Dedifferentiated amniotic fluid mesenchymal stem cell (primary cell): ENCODE data around the gene SGIP1.
A peak's percentile ranks its signal among the peaks of the same experiment; 100 is the strongest.
"Not testable (repeated sequence)": the region's sequence is repeated elsewhere in the genome, so short reads cannot be mapped to it uniquely, and the experiment has no call there.

Source experiments
- DNase-seq: peaks from one replicate; pipeline ENCODE4 v3.0.0-alpha.2; 2016; ENCODE audit errors: extremely low spot score

Gene SGIP1

GRCh38 chr1:66730462-66730861 is 196.5 kb downstream of the SGIP1 start:
- no peak for DNase-seq

- no peak for DNase-seq
Observed at GRCh38 chr1:66731170-66731865, 197.4 kb downstream of the SGIP1 start.

GRCh38 chr1:66732407-66733166 is 198.6 kb downstream of the SGIP1 start:
- DNase-seq: no peak

- no peak for DNase-seq
Observed at GRCh38 chr1:66733348-66734017, 199.5 kb downstream of the SGIP1 start.

GRCh38 chr1:66734531-66734930 is 200.6 kb downstream of the SGIP1 start:
- DNase-seq: not testable (repeated sequence)

- DNase-seq: no peak
Observed at GRCh38 chr1:66737836-66738235, 203.9 kb downstream of the SGIP1 start.

GRCh38 chr1:66739401-66740157 is 205.6 kb downstream of the SGIP1 start:
- no peak for DNase-seq

GRCh38 chr1:66745451-66745850 is 211.5 kb downstream of the SGIP1 start:
- DNase-seq: no peak

GRCh38 chr1:66747501-66747900 is 213.5 kb downstream of the SGIP1 start:
- DNase-seq: no peak

GRCh38 chr1:66750577-66750976 is 216.6 kb downstream of the SGIP1 start:
- DNase-seq: no peak

- DNase-seq: no peak
Observed at GRCh38 chr1:66751160-66751559, 217.2 kb downstream of the SGIP1 start.

- DNase-seq: no peak
Observed at GRCh38 chr1:66752000-66752592, 218.1 kb downstream of the SGIP1 start, which contains the start of gene DYNLT5. DYNLT5 (plus strand) TSS chr1:66752459; CDS start chr1:66754659, 2,200 bp downstream.

- no peak for DNase-seq
Observed at GRCh38 chr1:66752671-66753371, 218.9 kb downstream of the SGIP1 start.

- DNase-seq: no peak
Observed at GRCh38 chr1:66757722-66758240, 223.8 kb downstream of the SGIP1 start.

- no peak for DNase-seq
Observed at GRCh38 chr1:66758241-66758755, 224.3 kb downstream of the SGIP1 start.

GRCh38 chr1:66760506-66760905 is 226.6 kb downstream of the SGIP1 start:
- no peak for DNase-seq

- no peak for DNase-seq
Observed at GRCh38 chr1:66761221-66761620, 227.3 kb downstream of the SGIP1 start.

- peak; percentile 69 for DNase-seq
Observed at GRCh38 chr1:66764994-66765578, 231.1 kb downstream of the SGIP1 start.

GRCh38 chr1:66767626-66768025 is 233.7 kb downstream of the SGIP1 start:
- no peak for DNase-seq

GRCh38 chr1:66768965-66769364 is 235.0 kb downstream of the SGIP1 start:
- no peak for DNase-seq
